ENCODE measurements around the gene CLIC5.

Gene CLIC5

GRCh38 chr6:45955597-45955996 lies 60.1 kb downstream of the CLIC5 start:
- H3K4me3 ChIP-seq (ENCODE audit: control insufficient read depth, low read depth, low read length), result no peak overlapping the region
- TF ChIP-seq CTCF (conservative IDR thresholded peaks at IDR 0.05; ENCODE audit: control insufficient read depth, insufficient read depth, low read depth, low read length), result no peak
- no peak for DNase-seq (ENCODE audit: low read depth)

GRCh38 chr6:45952546-45952945 lies 63.1 kb downstream of the CLIC5 start:
- H3K4me3 ChIP-seq (ENCODE audit: control insufficient read depth, low read depth, low read length), result no peak overlapping the region
- TF ChIP-seq CTCF (conservative IDR thresholded peaks at IDR 0.05; ENCODE audit: control insufficient read depth, insufficient read depth, low read depth, low read length), result no peak
- DNase-seq (ENCODE audit: low read depth), result no peak

DNA sequence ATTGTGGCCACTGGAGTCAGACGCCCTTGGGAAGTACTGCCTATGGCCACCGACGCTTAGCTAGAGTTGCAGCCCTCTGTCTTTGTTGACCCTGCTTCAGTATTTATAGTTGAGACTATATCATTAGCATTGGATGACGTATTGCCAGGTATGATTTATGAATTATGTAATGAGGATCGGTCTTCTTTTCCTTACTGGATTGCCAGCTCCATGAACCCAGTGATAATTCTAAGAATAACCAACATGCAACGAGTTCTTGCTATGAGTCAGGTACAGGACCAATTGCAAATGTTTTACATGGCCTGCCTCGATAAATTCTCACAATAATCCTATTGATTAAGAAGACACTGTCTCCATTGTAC lies 63.5 kb downstream of the CLIC5 start:
- no peak overlapping the region for H3K4me3 ChIP-seq (ENCODE audit: control insufficient read depth, low read depth, low read length)
- no peak for TF ChIP-seq CTCF (conservative IDR thresholded peaks at IDR 0.05; ENCODE audit: control insufficient read depth, insufficient read depth, low read depth, low read length)
- DNase-seq (ENCODE audit: low read depth), result no peak

- H3K4me3 ChIP-seq (ENCODE audit: control insufficient read depth, low read depth, low read length), result no peak overlapping the region
- no peak for DNase-seq (ENCODE audit: low read depth)
- no peak for TF ChIP-seq CTCF (conservative IDR thresholded peaks at IDR 0.05; ENCODE audit: control insufficient read depth, insufficient read depth, low read depth, low read length)
Observed at GRCh38 chr6:45951321-45952167, 64.1 kb downstream of the CLIC5 start.

DNA sequence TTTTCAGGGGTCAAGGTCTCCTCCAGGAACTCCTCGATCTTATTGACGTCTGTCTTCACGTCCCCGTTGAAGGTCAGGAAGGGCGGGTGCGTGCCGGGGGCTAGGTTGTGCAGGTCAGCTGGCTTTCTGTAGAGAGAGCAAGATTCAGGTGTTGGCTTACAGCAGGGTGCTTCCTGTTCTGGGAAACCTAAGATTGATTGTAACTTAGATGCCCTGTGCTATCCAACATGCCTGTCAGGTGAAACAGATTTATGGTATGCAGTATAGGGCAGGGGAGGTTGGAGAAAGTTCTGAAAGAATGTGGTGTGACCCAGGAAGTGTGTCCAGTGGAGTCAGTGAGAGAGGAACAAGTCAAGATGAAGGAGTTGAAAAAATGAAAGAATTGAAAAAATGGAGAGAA lies 66.4 kb downstream of the CLIC5 start:
- no peak for DNase-seq (ENCODE audit: low read depth)
- no peak overlapping the region for H3K4me3 ChIP-seq (ENCODE audit: control insufficient read depth, low read depth, low read length)
- TF ChIP-seq CTCF (conservative IDR thresholded peaks at IDR 0.05; ENCODE audit: control insufficient read depth, insufficient read depth, low read depth, low read length), result no peak

DNA sequence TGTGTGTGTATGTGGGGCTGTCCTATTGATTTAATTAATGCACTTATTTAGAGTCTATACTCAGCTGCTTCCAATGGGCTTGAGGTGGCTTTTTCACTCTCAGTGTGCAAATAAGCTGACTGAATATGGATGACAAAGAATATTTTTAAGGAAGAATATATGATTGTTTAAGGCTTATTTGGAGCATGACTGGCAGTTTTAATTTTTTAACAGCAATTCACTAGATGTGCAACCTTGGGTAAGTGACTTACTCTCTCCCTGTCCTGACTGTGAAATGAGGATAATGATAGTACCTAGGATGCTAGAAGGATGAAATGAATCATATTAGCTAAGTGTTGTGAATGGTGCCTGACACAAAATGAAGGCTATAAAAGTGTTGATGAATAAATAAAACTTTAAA lies 67.9 kb downstream of the CLIC5 start:
- H3K4me3 ChIP-seq (ENCODE audit: control insufficient read depth, low read depth, low read length), result no peak overlapping the region
- DNase-seq (ENCODE audit: low read depth), result no peak
- no peak for TF ChIP-seq CTCF (conservative IDR thresholded peaks at IDR 0.05; ENCODE audit: control insufficient read depth, insufficient read depth, low read depth, low read length)
